Body of pancreas (tissue), 4 donors: ENCODE data around the gene PPM1K.

Source experiments
- CTCF ChIP-seq, 7 experiments: fragments of 450-650 bp in 4 of 7; fragments of 200-600 bp in 3 of 7; sonication (generic) in 3 of 7; IDR thresholded peaks; one replicate each; pipeline ENCODE4 v1.5.1; 2016 to 2019; ENCODE audit warnings: antibody characterized with exemption in 7 of 7
- POLR2A ChIP-seq, 3 donors: fragments of 450-650 bp; IDR thresholded peaks; one replicate each; pipeline ENCODE4 v1.6.1; 2016; ENCODE audit warnings: antibody characterized with exemption in 3 of 3, mild to moderate bottlenecking in 2 of 3

- TF ChIP-seq CTCF (IDR thresholded peaks at IDR 0.05) (no peak), POLR2A (IDR thresholded peaks at IDR 0.05) (no peak)
Observed at GRCh38 chr4:88264336-88264735, 20.0 kb downstream of the PPM1K start.
